ENCODE measurements around the gene ERP44.
"Not testable (repeated sequence)": the region's sequence is repeated elsewhere in the genome, so short reads cannot be mapped to it uniquely, and the experiment has no call there.

The ERP44 gene

GRCh38 chr9:99998866-99999265 is 99.9 kb downstream of the ERP44 start:
- DNase-seq: no peak

GRCh38 chr9:99998266-99998665 is 100.5 kb downstream of the ERP44 start:
- DNase-seq: no peak

GRCh38 chr9:99990508-99990907 is 108.3 kb downstream of the ERP44 start:
- DNase-seq: not testable (repeated sequence)

GRCh38 chr9:99986642-99987041 is 112.2 kb downstream of the ERP44 start:
- no peak for DNase-seq

- no peak for DNase-seq
Measured at GRCh38 chr9:99980598-99980997, 118.2 kb downstream of the ERP44 start.

GRCh38 chr9:99978221-99978620 is 120.6 kb downstream of the ERP44 start:
- DNase-seq: no peak

- DNase-seq: no peak
Measured at GRCh38 chr9:99977033-99977792, 121.6 kb downstream of the ERP44 start.

GRCh38 chr9:99973455-99973854 is 125.3 kb downstream of the ERP44 start:
- no peak for DNase-seq

- DNase-seq: no peak
Measured at GRCh38 chr9:99971410-99971809, 127.4 kb downstream of the ERP44 start.

GRCh38 chr9:99970481-99970880 is 128.3 kb downstream of the ERP44 start:
- DNase-seq: no peak

GRCh38 chr9:99967457-99967856 is 131.3 kb downstream of the ERP44 start:
- no peak for DNase-seq

GRCh38 chr9:99966716-99967115 is 132.1 kb downstream of the ERP44 start:
- DNase-seq: no peak

- no peak for DNase-seq
Measured at GRCh38 chr9:99966001-99966400, 132.8 kb downstream of the ERP44 start.

GRCh38 chr9:99964336-99964735 is 134.5 kb downstream of the ERP44 start:
- DNase-seq: no peak

- no peak for DNase-seq
Measured at GRCh38 chr9:99962680-99963261, 136.0 kb downstream of the ERP44 start.

- no peak for DNase-seq
Measured at GRCh38 chr9:99955606-99956005, 143.2 kb downstream of the ERP44 start.

GRCh38 chr9:99954819-99955218 is 144.0 kb downstream of the ERP44 start:
- DNase-seq: no peak

- no peak for DNase-seq
Measured at GRCh38 chr9:99953861-99954507, 144.8 kb downstream of the ERP44 start.

- no peak for DNase-seq
Measured at GRCh38 chr9:99948896-99949295, 149.9 kb downstream of the ERP44 start.

GRCh38 chr9:99948482-99948881 is 150.3 kb downstream of the ERP44 start:
- DNase-seq: no peak

GRCh38 chr9:99947395-99947794 is 151.4 kb downstream of the ERP44 start:
- DNase-seq: no peak

- DNase-seq: no peak
Measured at GRCh38 chr9:99936947-99937587, 161.7 kb downstream of the ERP44 start.

GRCh38 chr9:99931155-99931840 is 167.5 kb downstream of the ERP44 start:
- DNase-seq: no peak
